HepG2 (cell line): Measurements from ENCODE around the gene SLC16A3. TPM values are rescaled to one million over a fixed set of nuclear protein-coding genes. Genes with fewer than 3 reads are reported as not detected.

Experiments used
- AHR ChIP-seq: IDR thresholded peaks from 2 replicates; pipeline ENCODE4 v1.6.1; 2018; ENCODE audit warnings: missing genetic modification reagents, missing compliant biosample characterization
- ARID4A ChIP-seq: sonication (generic); formaldehyde crosslinking; IDR thresholded peaks from 2 replicates; pipeline ENCODE4 v1.5.0; 2020; ENCODE audit warnings: mild to moderate bottlenecking, missing genetic modification reagents, borderline replicate concordance
- ATF2 ChIP-seq: sonication (generic); formaldehyde crosslinking; IDR thresholded peaks from 2 replicates; pipeline ENCODE4 v1.4.0; 2020; ENCODE audit warnings: missing genetic modification reagents
- CSRNP1 ChIP-seq: sonication (generic); formaldehyde crosslinking; IDR thresholded peaks from 2 replicates; pipeline ENCODE4 v1.8.1; 2023; ENCODE audit warnings: mild to moderate bottlenecking, missing genetic modification reagents
- GABPA ChIP-seq, 2 experiments: IDR thresholded peaks; 2 replicates each; pipeline ENCODE4 v1.6.1; 2011 to 2016; ENCODE audit warnings: low read depth in 2 of 2, low read length in 1 of 2, missing biosample characterization in 1 of 2, missing genetic modification characterization in 1 of 2
- HMG20A ChIP-seq: IDR thresholded peaks from 2 replicates; pipeline ENCODE4 v1.6.1; 2016; ENCODE audit warnings: borderline replicate concordance
- MXD3 ChIP-seq: IDR thresholded peaks from 2 replicates; pipeline ENCODE4 v1.6.1; 2016; ENCODE audit warnings: mild to moderate bottlenecking, missing biosample characterization, missing genetic modification reagents
- MYC ChIP-seq: sonication (generic); formaldehyde crosslinking; IDR thresholded peaks from 2 replicates; pipeline ENCODE4 v1.9.0; 2021; ENCODE audit warnings: missing genetic modification reagents, borderline replicate concordance
- PRDM10 ChIP-seq: sonication (generic); formaldehyde crosslinking; IDR thresholded peaks from 2 replicates; pipeline ENCODE4 v1.4.0; 2020; ENCODE audit warnings: low read depth, missing genetic modification reagents
- SATB2 ChIP-seq: sonication (generic); formaldehyde crosslinking; IDR thresholded peaks from 2 replicates; pipeline ENCODE4 v1.5.0; 2020; ENCODE audit warnings: missing genetic modification reagents
- SMAD3 ChIP-seq: sonication (generic); formaldehyde crosslinking; IDR thresholded peaks from 2 replicates; pipeline ENCODE4 v1.4.0; 2020; ENCODE audit warnings: missing genetic modification reagents
- SMAD9 ChIP-seq: sonication (generic); formaldehyde crosslinking; IDR thresholded peaks from 2 replicates; pipeline ENCODE4 v1.5.1; 2020; ENCODE audit warnings: mild to moderate bottlenecking, missing genetic modification reagents
- ZNF232 ChIP-seq: sonication (generic); formaldehyde crosslinking; IDR thresholded peaks from 2 replicates; pipeline ENCODE4 v1.4.0; 2020; ENCODE audit warnings: missing genetic modification reagents, borderline replicate concordance
- ZNF253 ChIP-seq: sonication (generic); formaldehyde crosslinking; IDR thresholded peaks from 2 replicates; pipeline ENCODE4 v1.8.0; 2022; ENCODE audit warnings: mild to moderate bottlenecking, missing genetic modification reagents, borderline replicate concordance
- ZNF543 ChIP-seq: sonication (generic); formaldehyde crosslinking; IDR thresholded peaks from 2 replicates; pipeline ENCODE4 v1.4.0; 2020; ENCODE audit warnings: mild to moderate bottlenecking, missing genetic modification reagents
- ZNF720 ChIP-seq: sonication (generic); formaldehyde crosslinking; IDR thresholded peaks from 2 replicates; pipeline ENCODE4 v1.4.0; 2020; ENCODE audit warnings: missing genetic modification reagents
- ZNF75D ChIP-seq: sonication (generic); formaldehyde crosslinking; IDR thresholded peaks from 2 replicates; pipeline ENCODE4 v1.8.1; 2023; ENCODE audit warnings: missing genetic modification reagents, mild to moderate bottlenecking, borderline replicate concordance
- polyA plus RNA-seq, 8 experiments: library from polyadenylated mRNA; depleted of rRNA in 3 of 8; stranded (reverse) in 7 of 8; unstranded in 1 of 8; fragments of >200 nt; fragmentation: Illumina TruSeq in 4 of 8; extraction: Trizol in 4 of 8; gene quantifications; 2 replicates each; pipeline versions ENCODE4 v1.2.1 to v1.2.3, GENCODE V29; 2011 to 2016; ENCODE audit warnings: low read depth in 4 of 8, missing spikeins in 1 of 8, mixed read lengths in 1 of 8; ENCODE audit not compliant: insufficient read depth in 1 of 8
- total RNA-seq, 5 experiments: library from RNA; depleted of rRNA; stranded (reverse); fragments of >200 nt; fragmentation: Illumina TruSeq; extraction: Trizol; gene quantifications; 2 replicates each; pipeline ENCODE4 v1.2.3, GENCODE V29; 2016; ENCODE audit warnings: low read depth in 1 of 5

SLC16A3 gene
- total and polyA plus RNA-seq, 2 of the 13 experiments (the other 11 are each of a cell fraction or from before 2014, with no cell fraction given): 242 to 349 TPM

GRCh38 chr17:82228842-82229697, at the start of gene SLC16A3 (continued):
- TF ChIP-seq SMAD9 (CRISPR knock-in tag) (no peak), SMAD3 (CRISPR knock-in tag) (no peak), HMG20A (no peak), MXD3 (peak; percentile 60), ZNF232 (CRISPR knock-in tag) (no peak), SATB2 (0 out of 2 replicates have a peak, but pooled peaks have one; percentile 20), MYC (CRISPR knock-in tag) (peak; percentile 38; the same call in 1 of the 2 replicates), ZNF75D (CRISPR knock-in tag) (no peak), ZNF543 (no peak), ARID4A (CRISPR knock-in tag) (no peak; the same call in 1 of the 2 replicates), CSRNP1 (CRISPR knock-in tag) (no peak), ZNF253 (CRISPR knock-in tag) (no peak), ATF2 (no peak), AHR (CRISPR knock-in tag) (0 out of 2 replicates have a peak, but pooled peaks have one; percentile 32), PRDM10 (CRISPR knock-in tag) (no peak), ZNF720 (CRISPR knock-in tag) (no peak), GABPA (IDR thresholded peaks at IDR 0.05; ENCODE audit: low read depth, low read length) (no peak), GABPA (CRISPR knock-in tag; IDR thresholded peaks at IDR 0.05; ENCODE audit: low read depth) (no peak)
